UCSD-AML1 (cell line): Measurements from ENCODE around the gene ARID1B.

Source experiments
- DNase-seq: peaks from one replicate; lab custom pipeline; 2025; ENCODE audit not compliant: unreplicated experiment; lab: John Stamatoyannopoulos, UW

ARID1B gene

DNA sequence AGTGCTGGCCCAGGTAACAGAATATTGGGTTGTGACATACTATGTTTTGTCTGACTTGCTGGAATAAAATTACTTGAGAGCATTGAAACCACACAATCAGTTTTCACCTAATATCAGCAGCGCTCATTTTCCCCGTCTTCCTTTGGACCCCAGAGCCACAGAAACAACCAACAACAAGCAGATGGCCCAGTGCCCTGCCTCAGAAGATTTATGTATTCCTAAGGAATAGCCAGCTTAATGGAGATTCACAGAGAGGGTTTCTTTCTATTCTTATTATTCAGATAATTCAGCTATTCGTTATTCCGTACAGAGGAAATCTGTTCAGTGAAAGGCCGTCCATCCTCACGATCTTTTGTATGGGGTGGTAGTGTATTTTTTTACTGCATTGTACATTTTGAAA, 391.3 kb downstream of the ARID1B start:
- no peak for DNase-seq

DNA sequence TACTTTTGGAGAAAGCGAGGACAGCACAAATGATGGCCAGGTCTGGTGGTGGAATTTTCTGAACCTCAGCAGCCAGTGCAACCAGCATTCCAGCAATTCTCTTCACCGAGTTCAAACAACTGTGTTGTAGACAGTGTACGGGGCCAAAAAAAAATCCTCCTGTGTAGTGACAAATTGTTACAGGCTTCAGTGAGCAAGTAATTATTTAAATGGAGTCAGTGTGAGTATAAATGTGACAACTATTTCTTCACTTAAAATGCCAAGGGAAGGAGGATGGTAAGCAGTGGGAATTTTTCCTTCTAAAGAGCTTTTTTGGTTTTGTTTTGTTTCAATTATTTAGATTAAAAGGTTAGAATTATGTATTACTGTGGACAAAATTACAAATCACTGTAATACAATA, 392.0 kb downstream of the ARID1B start:
- no peak for DNase-seq

DNA sequence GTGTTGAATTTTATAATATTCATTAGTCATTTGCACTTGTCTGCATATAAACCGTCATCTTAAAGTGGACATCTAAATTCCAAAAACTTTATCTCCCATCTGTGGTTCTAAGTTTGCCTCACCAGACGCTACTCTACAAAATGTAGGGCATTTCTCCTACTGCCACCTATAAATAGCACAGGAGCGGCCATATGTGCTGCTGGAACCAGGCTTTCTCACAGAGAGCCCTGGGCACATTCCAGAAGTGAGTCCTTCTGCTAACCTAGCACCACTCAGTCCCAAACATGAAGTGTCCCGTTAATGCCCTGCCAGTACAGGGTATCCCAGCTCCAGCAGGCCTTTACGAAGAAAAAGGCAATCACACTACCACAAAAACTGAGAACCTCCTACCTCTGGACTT, 392.5 kb downstream of the ARID1B start:
- no peak for DNase-seq

DNA sequence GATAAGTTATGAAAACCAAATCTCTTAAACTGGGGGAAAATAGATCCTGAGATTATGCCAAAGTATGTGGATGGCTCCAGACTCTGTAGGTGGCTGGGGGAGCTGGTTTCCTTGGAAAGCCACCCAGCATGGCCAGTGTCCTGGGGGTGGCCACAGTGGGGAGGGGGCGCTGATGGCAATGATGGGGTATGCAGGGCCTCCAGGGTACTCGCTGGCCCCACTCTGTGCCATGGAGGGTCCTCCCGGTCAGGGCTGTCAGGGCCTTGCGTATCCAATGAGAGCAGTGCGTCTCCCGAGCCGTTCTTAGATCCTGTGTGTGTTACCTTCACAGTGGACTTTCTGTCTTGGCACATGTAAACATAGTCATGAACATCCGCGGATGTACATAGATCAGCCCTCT, 393.4 kb downstream of the ARID1B start:
- DNase-seq = no peak

DNA sequence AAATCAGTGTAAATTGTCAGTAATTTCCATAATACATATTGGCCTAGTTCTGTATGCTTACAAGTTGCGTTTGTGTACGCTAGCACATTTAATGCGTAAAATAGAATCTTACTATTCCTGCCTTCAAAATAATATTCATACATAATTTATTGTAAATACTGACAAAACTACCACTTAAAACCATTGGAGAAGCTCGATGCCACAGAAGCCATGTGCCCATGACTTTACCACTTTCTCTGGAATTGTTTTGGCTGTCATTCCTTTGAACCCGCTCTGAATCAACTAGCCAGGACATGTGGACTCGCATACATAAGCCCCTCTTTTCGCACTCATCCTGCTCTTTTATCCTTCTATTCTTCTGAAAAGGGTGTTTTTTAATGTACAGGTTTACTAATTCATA, 394.6 kb downstream of the ARID1B start:
- no peak for DNase-seq

DNA sequence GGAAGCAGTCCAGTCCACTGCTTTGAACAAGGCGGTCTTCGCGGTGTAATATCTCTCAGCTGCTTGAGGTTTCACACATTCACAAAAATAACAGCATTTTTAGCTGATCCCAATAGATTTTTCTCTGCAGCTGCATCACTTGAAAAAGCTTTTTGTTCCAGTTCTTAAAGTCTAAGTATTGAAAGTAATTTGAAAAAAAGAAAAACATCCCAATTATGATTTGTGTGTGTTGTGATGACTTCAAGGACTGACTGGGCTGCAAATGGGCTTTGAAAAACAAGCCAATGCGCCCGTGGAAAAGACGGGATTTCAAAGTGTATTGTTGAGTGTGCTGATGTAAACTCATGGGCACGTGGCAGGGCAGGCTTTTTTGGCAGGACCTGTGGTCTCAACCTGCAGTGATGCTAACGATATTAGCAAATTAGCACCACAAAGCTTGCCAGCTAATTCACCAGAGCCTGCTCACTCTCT, 395.1 kb downstream of the ARID1B start:
- DNase-seq = no peak

DNA sequence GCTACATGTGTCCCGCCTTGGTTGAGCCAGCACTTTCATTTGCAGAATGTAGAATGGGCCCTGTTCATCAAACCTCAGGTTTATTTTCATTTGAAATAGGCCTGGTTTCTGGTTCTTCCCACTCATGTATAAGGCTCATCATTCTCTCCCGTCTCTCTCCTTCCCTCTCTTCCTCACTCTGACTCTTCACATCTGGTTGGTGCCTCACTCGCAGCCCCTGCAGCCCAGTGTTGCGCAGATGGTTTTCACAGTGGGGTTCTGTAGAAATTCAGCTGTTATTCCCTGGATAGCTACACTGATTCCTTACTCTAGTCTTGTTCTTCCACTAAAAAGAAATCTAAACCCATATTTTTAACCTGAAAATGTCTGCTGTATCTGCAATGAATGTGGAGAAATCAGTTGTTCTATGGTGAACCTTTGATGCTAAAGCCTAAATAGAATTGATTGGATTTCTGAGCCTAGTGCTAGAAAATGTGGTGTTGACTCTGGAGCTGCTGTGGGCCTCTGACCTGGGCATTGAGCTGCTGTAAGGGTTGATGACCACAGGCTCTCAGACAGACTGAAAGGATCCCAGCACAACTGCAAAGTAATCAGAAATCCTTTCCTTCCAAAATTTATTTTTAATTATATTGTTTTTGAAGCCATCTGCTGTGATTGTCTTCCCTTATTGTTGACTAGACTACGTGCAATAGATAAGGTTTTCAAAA, 395.8 kb downstream of the ARID1B start:
- no peak for DNase-seq

DNA sequence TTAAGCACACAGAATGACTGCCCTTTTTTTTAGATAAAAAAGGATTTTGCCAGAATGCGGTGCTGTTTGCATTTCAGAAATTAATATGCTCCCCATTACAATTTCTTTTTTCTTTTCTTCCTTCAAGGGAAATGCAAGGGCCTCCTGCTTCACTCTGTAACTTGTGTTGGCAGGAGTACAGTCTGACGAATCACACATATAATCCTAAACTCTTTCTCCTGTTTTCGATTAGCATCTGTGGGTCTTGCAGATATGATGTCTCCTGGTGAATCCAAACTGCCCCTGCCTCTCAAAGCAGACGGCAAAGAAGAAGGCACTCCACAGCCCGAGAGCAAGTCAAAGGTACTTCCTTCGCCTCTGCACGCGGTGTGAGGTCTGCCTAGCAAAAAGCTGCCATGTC, 396.6 kb downstream of the ARID1B start:
- DNase-seq = no peak

DNA sequence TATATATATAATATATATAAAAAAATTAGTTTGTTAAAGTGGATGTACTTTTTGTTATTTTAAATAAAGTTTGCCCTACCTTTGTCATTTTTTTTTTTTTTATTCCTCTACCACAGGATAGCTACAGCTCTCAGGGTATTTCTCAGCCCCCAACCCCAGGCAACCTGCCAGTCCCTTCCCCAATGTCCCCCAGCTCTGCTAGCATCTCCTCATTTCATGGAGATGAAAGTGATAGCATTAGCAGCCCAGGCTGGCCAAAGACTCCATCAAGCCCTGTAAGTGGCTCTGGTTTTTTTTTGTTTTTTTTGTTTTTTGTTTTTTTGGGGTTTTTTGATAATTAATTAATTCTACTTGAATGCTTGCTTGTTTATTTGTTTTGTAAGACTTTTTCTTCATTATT, 397.6 kb downstream of the ARID1B start:
- no peak for DNase-seq

DNA sequence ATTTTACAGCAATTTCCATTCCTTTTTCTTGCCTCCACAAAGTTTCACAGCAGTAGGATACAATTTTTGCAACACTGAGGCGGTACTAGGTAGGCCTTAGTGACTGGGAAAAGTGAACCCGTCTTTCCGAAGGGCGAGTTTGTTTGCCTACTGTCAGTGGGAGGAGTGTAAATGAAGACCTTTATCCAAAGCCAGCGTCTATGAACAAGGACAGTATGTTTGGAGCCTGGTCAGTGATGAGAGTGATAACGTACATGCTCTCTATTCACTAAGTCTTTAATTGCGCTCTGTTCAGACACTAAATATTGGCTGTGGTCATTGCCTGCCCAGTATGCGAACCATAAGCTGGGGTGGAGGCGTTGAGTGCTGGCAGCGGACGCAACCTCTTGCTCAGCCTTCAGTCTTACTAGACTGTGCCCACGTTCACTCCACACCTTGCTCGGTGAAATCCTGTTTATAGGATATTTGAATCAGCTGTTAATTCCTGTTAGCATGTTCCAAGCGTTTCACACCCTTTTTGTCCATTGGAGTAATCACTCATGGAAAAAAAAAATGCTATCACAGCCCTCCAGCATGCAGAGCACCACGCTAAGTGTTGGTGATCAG, 400.7 kb downstream of the ARID1B start:
- DNase-seq = no peak

DNA sequence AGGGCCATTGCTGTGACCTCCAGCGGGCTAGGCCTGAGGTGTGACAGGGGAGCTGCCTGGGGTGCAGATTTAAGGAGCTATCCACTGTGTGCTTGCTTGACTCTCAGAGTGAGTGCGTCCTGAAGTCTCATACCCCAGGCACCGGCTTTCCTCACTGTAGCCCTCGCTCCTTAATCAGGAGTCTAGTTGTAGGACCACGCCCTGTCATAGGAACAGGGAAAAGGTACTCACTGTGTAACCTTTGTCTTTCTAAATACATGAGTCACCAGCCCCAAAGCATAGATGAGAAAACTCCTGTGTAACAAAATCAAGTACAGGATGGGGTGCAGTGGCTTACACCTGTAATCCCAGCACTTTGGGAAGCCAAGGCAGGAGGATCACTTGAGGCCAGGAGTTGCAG, 404.5 kb downstream of the ARID1B start:
- DNase-seq = no peak

DNA sequence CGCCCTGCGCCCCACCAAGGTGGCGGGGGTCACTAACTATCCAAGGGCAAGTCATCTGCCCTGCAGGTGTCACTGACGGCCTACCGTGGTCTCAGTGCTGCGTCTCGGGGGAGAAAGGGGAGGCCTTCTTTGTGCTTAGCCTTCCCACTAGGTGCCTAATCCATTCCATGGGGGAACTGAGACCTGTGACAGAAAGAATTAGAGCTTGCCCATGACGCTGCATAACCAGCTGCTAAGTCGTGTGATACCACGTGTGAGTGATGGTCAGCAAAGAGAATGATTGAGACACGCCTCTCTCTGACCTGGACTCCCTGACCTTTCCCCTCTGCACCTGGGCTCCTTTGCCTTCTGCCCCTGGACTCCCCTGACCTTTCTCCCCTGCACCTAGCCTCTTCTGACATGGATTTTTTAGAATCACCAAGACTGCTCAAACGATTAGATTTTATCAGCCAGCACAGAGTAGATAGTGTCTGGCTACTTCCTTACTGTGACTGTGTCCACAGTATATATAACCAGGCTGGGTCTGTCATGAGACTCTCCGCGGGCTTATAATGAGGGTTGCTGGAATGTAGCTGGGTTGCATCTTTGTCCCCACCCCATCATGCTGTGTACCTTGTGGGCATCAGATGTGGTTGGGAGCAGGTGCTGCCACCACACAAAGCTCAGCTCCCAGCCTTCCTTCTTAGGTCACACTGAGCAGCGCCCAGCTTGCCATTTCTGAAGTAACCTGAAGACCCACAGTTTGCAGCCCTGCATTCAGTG, 405.5 kb downstream of the ARID1B start:
- DNase-seq = no peak

DNA sequence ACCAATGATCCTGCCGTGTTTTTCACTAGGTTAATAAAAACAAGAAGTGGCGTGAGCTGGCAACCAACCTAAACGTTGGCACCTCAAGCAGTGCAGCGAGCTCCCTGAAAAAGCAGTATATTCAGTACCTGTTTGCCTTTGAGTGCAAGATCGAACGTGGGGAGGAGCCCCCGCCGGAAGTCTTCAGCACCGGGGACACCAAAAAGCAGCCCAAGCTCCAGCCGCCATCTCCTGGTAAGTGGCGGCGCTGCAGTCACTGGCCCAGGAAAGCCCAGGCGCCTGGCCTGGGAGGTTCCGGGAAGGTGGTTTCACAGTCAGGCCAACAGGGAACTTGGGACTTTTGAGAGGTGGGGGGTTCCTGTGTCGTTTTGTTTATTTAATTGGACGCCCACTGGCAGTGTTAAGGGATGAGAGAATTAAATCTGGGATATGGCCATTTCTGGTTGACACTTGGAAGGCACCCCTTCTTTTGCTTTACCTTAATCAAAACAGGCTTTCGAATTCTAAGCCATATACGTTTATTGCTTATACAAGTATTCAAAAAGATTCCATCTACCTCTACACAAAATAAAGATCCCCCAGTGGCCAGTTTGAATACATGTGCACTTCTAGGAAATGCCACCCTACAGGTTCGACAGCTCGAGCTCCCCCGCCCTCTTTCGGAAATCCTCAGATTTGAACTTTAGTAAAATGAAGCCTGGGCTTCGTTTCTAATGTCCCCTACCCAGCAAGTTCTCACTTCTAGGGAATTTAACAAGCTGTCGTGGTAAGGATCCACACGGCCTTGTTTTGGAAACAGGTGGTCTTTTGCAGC, 407.2 kb downstream of the ARID1B start:
- peak; percentile 38 for DNase-seq

DNA sequence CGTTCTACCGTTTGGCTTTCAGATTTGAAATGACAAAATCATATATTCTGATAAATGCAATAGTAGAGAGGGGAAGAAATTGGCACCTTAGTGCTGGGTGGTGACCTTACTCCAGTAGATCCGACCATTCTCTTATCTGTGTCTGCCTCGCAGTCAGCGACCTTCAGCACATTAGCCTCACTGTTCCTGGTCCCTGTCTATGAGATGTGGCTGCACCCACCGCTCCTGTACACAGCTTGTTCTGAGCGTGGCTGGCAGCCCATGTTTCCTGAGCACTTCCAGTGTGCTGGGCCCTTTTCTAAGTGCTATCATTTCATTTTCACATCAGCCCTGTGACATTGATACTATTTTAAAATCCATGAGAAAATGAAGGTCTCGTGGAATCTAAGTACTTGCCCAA, 408.0 kb downstream of the ARID1B start:
- no peak for DNase-seq

DNA sequence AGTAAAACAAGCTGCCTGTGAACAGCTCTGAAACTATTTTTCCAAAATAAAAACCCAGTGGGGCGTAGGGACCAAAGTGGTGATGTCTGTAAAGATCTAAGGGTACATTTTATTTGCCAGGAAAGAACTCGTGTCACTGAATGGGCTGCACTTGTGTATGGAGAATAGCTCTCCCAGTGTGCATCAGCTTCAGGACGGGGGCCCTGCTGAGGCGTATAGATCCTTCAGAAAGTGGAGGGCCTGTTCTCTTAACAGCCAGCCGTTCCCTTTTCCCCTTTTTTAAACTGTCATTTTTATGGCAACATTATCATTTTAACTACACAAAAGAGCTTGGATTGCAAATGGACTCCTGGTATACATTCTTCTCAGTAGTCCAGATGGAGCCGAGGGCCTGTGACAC, 408.8 kb downstream of the ARID1B start:
- DNase-seq = no peak

DNA sequence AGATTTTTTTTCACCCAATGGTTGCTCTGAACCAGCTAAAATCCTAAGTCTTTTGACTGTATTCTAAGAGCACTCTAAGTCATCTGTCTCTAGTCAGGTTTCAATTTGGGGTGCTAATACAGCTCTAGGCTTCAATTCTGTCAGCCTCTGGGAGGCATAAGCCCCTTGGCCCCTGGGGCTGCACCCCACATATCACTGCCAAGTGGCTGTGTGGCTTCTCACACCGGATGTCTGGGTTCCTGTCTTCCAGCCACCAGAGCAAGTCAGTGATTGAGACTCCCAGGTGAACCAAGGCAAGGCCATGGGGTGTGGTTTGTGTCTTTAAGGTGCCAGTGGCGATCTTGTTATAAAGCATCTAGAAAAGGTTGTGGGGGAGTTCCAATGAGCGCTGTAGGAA, 409.6 kb downstream of the ARID1B start:
- DNase-seq = no peak

DNA sequence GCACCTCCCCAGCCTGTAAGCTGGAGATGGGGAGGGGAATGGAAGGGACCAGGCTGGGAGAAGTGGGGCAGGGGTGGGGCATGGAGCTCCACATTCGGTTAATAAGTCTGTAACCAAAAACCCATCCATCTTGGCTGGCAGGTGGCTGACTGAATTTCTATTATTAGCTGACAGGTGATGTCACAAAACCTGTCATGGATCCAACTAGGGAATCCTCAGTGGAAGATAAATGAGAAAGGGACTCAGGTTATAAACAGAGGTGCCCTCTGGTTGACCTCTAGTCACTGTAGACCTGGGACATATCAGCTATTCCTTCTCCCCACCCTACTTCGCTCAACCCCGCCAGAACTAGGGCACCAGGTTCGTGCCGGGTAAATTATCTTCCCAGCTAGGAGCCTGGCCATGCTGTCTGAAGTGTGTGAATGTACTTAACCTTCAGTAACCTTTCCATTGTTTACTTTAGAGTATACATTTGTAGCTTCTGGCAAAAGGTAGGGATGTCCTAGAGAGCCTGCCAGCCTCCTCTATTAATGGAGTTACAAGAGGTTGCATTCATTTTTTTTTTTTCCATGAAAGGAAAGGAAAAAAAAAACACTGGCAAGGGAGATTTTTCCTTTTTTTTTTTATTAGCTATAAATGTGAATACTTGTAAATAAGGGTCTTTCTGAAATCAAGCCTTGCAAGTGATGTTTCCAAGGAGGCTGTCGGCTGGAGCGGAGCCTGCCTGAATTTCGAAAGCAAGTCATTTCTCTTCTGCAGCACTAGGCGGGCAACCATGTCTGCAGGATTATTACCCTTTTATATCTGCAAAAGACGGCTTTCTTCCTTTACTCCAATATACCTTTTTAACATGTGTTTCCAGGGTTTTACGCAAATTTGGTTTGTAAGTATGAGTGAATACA, 410.3 kb downstream of the ARID1B start:
- DNase-seq = no peak

DNA sequence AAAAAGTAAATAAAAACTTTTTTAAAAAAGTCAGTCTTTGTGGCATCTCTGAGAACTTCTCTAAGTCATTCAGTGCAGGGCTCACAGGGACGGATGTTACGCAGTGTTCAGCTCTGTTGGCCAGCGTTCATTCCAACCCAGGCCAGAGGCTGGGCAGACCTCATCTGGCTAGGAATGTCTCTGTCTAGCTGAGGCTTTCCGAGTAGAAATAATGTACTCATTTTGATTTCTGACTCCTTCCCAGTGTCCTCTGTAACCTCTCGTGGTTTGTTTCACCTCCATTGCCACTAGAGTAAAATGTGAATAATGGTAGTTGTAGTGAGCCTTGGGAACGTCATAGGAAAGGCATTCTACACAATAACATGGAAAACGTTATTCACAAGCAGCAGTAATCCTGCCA, 411.0 kb downstream of the ARID1B start:
- DNase-seq = no peak

DNA sequence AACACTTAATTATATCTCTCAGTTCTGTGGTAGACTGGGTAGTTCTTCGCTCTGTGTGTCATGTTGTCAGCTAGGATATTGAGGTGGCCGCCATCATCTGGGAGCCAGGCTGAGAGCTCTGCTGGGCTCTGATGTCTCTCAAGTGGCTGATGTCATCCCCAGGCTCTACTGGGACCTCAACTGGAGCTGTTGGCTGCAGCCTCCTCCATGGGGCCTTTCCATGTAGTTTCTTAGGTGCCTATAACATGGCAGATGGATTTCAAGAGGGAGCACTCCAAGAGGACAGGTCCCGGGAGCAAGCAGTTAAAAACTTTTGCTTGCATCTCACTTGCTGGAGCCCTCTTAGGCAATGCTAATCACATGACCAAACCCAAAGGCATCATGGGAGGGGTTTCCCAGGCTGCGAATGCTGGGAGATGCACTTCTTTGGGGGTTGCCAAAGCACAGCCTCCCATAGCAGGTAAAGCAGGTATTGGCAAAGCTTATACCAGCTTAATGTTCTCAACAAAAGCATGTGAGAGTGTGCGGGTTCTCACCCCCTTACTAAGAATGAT, 416.3 kb downstream of the ARID1B start:
- DNase-seq = no peak

DNA sequence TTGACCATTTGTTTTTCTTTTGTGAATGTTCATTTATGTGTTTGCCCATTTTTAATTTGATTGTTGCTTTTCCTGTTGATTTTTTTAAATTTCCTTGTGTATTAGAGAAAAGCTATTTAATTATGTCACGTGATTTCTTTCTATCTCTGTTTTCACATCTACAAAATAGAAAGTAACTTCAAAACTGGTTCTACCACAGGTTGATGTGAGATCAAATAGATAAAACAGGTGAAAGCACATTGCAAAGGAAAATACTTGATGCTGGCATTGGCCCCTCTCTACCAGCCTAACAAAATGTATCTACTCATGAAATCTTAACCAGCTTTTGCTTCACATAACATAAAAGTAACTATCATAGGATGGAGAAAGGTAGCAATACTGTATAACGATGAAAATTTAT, 416.9 kb downstream of the ARID1B start:
- DNase-seq = no peak
